Transverse colon (tissue), 4 donors: ENCODE results near the gene PMFBP1.

ENCODE experiments used
- EP300 ChIP-seq: sonication (generic); formaldehyde crosslinking; IDR thresholded peaks from one replicate; pipeline ENCODE4 v1.6.1; 2017; ENCODE audit warnings: antibody characterized with exemption, low read depth
- POLR2A ChIP-seq: fragments of 450-650 bp; IDR thresholded peaks from one replicate; pipeline ENCODE4 v1.6.1; 2016; ENCODE audit warnings: antibody characterized with exemption, mild to moderate bottlenecking, moderate library complexity
- POLR2AphosphoS5 ChIP-seq, 3 donors: sonication (generic); formaldehyde crosslinking; IDR thresholded peaks; one replicate each; pipeline ENCODE4 v1.6.1; 2016; ENCODE audit warnings: antibody characterized with exemption in 3 of 3
- TF ChIP-seq, protein P1 (sequence below), 5 experiments: fragments of 200-600 bp in 3 of 5; fragments of 450-650 bp in 2 of 5; sonication (generic) in 3 of 5; IDR thresholded peaks; 1 replicate in 2 of 5; 2 replicates in 3 of 5; pipeline ENCODE4 v1.5.1; 2016 to 2017; ENCODE audit warnings: antibody characterized with exemption in 5 of 5, inconsistent platforms in 3 of 5, mild to moderate bottlenecking in 2 of 5, moderate library complexity in 1 of 5

DNA sequence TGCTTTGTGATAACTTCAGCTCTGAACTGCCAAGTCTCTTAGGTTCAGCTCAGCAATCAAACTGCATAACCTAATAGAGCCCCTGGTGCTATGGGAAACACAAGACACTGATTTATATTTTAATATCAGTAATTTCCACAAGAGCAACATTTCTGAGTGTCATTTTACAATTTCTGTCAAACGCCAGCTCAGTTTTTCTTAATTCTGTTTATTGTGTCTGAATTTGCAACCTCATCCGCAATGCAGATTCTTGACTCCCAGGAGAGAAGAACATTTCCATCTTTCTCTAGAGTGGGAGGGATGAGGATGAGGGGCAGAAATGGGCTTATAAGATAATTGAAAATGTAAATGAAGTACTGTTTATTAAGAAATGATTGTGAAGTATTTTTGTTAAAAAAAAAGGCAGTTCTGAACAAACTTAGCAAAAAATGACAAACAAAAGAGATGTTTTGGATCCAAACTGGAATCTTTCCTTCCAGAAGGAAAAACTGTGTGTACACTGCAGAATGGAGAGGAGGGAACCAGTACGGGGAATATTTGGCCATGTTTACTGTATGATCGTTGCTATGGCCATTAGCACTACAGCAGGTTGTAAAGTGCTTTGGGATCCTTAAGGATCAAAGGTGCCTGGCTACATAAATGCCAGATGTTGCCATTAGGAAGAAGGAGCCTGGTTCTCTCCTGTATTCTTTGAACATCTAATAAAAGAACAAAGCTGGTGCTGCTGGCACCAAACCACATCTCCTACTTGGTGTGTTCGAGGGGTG, 7.4 kb upstream of the PMFBP1 start:
- TF ChIP-seq, protein P1, sequence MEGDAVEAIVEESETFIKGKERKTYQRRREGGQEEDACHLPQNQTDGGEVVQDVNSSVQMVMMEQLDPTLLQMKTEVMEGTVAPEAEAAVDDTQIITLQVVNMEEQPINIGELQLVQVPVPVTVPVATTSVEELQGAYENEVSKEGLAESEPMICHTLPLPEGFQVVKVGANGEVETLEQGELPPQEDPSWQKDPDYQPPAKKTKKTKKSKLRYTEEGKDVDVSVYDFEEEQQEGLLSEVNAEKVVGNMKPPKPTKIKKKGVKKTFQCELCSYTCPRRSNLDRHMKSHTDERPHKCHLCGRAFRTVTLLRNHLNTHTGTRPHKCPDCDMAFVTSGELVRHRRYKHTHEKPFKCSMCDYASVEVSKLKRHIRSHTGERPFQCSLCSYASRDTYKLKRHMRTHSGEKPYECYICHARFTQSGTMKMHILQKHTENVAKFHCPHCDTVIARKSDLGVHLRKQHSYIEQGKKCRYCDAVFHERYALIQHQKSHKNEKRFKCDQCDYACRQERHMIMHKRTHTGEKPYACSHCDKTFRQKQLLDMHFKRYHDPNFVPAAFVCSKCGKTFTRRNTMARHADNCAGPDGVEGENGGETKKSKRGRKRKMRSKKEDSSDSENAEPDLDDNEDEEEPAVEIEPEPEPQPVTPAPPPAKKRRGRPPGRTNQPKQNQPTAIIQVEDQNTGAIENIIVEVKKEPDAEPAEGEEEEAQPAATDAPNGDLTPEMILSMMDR (IDR thresholded peaks at IDR 0.05), result no peak
- TF ChIP-seq EP300 (no peak), POLR2A (no peak), POLR2AphosphoS5 (IDR thresholded peaks at IDR 0.05) (peak in 2 of 3 donors; percentile 16 to 42)
